RCC 7860 (cell line): ENCODE data around the gene EPHB2.
A peak's percentile ranks its signal among the peaks of the same experiment; 100 is the strongest.

Source experiments
- DNase-seq: peaks from one replicate; pipeline ENCODE4 v3.0.0-alpha.2; 2015; ENCODE audit warnings: low spot score
- FAIRE-seq: peaks from 2 replicates; lab custom pipeline; 2012; peaks lifted over from hg19 to GRCh38; lab: Jason Lieb, UNC

EPHB2 gene

DNA sequence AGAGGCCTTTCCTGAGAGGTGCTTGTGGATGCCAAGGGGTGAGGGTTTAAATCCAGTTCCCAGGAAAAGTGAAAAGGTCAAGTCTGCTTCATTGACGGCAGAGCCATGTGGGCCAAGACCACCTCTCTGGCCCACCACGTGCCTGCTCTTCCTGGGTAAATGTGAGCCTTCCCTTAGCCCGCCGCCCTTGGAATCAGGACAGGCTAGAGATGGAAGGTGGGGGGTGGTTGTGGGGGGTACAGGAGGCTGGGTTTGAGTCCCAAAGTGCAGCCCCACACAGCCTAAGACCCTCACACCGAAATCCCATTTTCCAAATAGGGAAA, 104.4 kb downstream of the EPHB2 start:
- FAIRE-seq (no peak), DNase-seq (no peak)

DNA sequence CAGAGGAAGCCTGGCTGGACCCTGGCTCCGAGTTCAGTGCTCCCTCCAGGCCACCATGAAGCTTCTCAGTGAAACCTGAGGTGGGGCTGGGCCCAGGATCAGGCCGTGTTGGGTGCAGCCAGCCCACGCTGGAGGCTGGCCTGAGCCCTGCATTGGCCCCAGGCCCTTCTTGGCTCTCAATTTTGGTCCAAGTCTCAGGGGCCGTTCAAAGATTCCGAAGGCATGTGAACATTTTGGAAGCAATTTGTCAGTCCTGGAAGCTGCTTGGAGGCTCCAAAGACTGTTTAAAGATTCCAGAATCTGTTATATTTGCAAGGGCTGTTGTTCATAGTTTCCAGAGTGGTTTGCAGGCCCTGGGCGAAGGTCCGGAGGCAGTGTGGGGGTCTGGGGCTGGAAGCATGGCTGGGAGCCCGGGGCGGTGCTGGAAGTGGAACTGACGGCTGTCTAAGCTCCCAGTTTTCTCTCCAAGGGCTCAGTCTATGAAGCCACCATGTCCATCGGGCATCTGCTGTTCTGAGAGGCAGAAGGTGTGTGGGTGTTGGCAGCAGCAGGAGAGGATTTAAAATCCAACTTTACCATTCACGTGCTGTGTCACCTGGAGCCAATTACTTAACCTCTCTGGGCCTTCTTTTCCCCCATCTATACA, 104.9 kb downstream of the EPHB2 start:
- FAIRE-seq = no peak
- no peak for DNase-seq

DNA sequence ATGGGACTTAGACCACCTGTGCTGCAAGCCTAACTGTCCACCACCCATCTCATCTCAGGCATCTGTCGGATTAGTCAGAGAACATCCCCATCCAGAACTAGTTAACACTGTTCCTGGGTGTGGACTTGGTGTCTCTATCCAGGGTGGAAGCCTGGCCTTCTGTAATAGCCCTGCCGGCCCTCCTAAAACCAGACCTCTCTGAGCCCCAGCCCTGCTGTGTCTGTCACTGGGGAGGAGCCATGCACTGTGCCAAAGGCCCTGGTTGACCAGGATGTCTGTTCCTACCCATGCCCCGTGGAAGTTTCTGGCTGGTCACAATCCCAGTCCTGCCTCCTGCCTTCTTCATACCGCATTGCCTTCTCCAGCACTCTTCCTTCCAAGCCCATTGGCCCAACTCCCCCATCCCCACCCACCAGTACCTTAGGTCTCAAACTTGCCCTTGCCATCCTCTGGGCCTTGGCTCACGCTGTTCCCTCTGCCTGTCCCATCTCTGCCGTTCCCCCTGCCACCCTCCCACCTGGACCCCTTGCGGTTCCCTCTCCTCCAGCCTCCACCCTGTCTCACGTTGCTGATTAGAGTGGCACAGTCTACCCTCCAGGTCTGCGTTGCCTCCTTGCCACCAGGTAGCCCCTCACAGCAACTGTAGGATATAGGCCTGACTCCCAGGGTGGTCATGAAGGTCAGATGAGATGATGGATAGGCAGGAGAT, 105.6 kb downstream of the EPHB2 start:
- FAIRE-seq = no peak
- DNase-seq = no peak

DNA sequence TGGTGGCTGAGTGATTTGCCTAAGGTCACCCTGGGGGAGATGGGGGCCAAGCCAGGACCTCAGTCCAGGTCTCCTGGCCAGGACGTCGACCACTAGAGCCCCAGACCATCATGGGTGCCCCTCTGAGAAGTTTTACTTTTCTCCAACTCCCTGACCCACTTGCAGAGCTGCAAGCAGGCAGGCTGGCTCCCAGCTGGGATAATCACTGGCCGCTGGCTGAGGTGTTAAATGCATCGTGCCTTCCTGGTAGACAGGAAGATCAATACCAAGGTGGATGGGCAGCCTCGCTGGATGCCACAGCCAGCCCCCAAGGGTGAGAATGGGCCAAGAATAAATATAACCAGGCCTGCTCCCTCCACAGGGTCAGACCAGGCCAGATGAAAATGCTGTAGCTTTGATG, 106.2 kb downstream of the EPHB2 start:
- DNase-seq (no peak), FAIRE-seq (no peak)

DNA sequence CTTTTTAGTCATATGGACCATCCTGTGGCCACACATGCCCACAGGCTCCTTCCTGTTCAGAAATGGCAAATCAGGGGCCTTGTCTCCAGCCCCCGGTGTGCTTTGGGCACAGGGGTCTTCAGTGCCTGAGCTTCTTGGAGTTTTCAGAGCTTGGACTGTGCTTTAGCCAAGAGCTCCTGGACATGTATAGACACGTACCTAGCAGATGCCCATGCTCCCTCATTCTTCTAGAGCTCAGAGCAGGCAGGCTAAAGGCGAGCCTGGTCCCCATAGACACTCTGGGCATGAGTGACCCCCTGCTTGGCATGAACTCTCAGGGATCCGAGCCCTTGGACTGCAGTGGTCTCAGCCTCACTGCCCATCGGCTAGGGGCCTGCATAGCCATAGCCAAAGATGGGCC, 106.8 kb downstream of the EPHB2 start:
- no peak for FAIRE-seq
- DNase-seq = no peak

DNA sequence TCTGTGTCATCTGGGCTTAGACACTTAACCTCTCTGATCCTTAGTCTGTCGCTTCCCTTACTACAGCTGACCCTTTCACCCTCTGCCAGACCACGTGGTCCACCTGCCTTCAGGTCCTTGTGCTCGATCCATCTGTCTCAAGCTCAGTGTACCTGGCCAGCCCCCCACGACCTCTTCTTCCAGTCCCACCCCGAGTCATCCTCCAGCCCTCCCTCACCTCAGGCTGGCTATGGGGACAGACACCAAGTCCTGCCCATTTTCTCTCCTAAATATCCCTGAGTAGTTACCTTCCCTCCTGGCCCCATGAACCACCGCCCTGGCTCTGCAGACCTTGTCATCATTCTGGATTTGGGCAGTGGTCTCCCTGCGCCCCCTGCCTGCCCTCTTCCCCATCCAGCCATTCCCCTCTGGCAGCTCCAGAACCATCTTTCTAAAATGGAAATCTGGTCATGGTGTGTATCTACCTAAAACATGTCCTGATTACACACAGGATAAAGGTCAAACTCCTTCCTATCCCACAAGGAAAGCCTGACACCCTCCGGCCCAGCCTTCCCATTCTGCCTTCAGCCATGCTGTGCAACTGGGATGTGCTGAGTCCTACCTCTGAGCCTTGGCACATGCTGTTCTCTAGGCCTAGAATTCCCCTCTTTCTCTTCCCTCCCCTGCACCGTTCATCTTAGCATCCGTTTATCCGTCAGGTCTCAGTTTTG, 107.6 kb downstream of the EPHB2 start:
- no peak for FAIRE-seq
- no peak for DNase-seq

DNA sequence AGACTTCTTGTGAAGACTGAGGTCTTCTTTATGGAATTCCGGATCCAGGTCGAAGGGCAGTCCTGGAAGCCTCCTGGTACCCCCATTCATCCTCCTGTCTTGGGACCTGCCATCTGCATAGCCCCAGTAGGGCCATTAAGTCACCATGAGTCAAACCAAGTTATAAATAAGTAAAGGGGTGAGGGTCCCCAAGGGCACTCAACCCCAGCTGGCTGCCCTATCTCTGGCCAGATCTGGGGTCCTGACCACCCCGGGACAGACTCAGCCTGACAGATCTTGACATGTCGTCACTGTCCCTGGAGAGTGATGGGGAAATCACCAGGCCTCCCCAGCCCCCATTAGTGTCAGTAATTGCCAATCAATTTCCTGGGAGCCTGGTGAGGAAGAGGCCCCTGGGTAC, 108.7 kb downstream of the EPHB2 start:
- no peak for FAIRE-seq
- DNase-seq = no peak

DNA sequence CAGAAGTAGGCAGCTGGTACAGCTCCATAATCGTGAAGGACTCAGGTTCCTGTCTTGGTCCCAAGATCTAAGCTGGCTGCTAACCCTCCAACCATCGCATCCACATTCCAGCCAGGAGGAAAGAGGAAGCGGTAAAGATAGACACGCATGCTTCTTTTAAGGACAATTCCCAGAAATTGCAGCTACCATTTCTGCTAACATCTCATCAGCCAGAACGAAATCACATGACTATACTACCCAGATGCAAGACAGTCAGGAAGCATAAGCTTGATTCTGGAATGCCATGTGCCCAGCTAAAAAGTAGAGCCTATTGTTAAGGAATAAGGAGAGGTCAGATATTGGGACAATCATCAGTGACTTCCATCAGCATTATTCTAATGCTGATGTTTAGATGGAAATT, 110.4 kb downstream of the EPHB2 start:
- FAIRE-seq = no peak
- no peak for DNase-seq

DNA sequence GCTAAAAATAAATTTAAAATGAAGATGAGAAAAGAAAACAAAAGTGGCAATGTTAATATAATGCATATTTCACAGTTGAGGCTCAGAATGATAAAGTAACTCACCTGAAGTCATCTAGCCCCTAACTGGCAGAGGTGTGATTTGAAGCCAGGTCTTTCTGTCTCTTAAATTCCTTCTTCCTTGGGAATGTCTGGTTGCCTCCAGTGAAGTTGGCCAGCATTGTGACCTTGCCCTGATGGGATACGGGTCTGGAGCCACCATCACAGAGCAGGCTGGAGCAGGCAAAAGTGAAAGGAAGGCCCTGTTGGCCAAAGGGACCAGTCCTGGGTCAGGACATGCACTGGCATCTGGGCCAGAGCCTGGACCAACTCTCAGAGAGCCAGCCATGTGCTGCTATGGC, 111.7 kb downstream of the EPHB2 start:
- DNase-seq = no peak
- no peak for FAIRE-seq

DNA sequence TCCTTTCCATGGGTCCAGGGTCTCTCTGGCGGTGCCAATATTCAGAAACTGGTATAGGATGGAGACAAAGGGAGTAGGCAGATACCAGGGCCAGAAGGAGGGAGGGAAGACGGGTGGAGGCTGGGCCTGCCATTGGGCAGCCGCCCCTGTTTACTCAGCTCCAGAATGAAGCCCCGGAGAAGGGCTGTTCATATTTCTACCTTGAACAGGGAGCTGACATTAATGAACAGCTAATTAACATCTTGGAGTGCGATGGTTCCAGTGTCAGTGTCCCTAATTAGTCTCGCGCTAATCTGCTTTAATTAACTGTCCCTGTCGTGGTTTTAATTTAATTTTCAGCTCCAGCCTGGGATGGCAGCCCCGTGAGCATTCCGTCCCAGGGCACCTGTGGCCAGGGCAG, 113.8 kb downstream of the EPHB2 start:
- DNase-seq (no peak), FAIRE-seq (no peak)

DNA sequence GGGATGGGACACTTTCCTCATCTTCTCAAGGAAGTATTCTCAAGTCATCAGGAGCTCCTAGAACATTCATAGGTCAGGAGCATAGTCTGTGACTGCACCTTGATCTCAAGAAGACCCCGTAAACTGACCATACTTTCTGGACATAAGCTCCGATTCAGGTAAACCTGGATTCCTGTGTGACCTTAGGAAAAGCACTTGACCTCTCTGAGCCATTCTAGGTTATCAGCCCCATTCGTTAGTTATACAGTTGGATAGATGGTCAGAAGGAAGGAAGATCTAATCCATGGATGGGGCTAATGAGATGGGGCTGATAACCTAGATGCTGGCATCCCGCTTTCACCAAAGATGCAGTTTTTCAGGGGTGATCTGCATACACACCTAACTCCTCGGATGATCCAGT, 114.3 kb downstream of the EPHB2 start:
- DNase-seq (no peak), FAIRE-seq (no peak)

DNA sequence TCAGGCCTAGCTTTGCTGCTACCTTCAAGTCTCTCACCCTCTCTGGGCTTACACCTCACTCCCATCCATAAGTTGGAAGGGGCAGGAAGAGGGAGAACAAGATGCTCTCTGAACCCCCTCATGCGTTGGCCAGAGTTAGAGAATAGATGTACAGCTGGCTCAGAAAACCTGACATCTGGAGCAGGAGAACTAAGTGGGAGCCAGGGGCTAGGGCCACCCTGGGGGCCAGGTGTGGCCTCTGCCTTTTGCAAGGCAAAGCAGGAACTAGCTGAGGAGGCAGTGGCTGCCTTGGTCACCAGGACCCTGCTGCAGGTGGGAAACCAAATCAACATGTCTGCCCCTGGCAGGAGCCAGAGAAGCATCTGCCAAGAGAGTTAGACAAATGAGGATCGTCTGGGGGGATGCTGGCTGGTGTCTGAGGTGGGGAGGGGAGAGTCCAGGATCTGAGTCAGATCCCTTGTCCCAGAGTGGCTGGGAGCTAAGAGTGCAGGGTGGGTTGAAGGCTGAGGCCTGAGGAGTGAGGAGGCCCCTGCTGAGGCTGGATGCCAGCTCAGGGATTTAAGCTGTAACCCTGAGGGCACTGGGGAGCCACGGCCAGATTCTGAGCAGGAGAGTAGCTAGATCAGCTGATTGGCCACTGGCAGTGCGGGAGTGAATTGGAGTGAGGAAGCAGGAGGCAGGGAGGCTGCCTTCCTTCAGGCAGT, 115.0 kb downstream of the EPHB2 start:
- DNase-seq = no peak

DNA sequence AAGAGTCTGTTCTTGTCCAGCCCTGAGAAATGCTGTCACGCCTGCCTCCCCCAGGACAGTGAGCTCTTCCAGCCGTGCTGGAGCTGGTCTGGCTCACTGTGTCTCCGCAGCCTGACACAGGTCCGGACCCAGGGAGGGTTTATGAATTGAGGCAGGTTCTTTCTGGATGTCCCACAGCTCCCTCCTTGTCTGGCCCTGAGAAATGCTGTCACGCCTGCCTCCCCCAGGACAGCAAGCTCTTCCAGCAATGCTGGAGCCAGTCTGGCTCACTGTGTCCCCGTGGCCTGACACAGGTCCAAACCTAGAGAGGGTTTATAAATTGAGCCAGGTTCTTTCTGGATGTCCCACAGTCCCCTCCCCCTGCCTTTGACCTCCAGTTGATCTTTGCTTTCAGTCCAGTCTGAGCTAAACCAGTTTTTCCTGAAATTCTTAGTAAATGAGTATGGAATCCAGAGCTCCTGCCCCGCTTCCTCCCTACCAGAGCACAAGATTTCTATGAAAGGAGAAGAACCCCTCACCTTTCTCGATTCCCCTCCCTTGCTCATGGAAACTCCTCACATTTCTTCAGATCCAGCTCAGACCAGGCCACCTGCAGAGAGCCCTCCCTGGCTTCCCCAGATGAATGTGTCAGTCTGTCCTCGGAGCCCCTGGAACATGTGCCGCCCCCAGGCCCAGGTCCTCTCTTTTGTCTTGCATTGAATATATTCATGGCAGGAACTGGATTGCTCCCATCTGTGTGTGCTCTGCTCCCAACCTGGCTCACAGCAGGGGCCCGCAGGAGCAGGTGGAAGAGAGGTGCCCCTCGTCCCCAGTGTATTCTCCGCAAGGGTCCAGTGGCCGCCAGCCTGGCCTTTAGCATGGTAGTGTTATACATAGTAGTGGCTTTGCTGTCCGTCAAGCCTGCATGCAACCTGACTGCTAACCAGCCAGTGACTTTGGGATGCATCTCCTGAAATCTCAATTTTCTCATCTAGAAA, 116.3 kb downstream of the EPHB2 start:
- FAIRE-seq (no peak), DNase-seq (peak; percentile 22)

More for the DNA sequence above, 115.0 kb downstream of the EPHB2 start:
- no peak for FAIRE-seq

DNA sequence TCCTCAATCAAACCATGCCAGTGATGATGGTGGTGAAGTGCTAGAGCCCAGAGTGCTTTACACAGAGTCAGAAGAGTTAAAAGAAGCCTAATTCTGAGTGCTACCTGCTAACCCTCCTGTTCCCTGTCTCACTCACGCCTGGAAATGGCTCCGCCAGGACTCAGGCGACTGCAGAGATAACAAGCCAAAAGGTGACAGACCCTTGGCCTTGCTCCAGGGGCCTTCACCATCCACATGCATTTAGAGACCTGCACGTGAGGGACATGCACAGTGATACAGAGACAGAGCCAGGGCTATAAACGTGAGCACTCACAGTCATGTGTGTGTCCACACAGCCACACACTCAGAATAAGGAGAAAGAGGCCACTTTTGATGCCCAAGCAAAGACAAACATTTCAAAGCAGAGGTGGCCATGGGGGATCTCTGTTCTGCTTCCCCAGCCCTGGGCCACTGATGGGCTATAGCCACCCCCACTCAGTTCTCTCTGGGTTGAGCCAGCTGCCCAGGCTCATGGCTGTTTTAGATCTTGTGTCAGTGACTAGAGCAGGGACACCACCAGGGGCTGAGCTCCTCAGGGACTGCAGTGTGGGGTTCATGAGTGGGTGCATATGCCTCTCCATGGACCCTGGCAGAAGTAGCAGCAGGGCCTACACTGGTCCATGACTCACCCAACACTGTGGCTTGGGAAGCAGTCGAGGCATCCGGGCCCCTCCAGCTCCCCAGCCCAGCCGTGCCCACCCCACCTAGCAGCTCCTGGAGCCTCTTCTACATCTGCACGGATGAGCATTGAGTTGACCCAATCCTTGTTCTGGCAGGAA, 117.2 kb downstream of the EPHB2 start:
- DNase-seq (no peak), FAIRE-seq (no peak)

DNA sequence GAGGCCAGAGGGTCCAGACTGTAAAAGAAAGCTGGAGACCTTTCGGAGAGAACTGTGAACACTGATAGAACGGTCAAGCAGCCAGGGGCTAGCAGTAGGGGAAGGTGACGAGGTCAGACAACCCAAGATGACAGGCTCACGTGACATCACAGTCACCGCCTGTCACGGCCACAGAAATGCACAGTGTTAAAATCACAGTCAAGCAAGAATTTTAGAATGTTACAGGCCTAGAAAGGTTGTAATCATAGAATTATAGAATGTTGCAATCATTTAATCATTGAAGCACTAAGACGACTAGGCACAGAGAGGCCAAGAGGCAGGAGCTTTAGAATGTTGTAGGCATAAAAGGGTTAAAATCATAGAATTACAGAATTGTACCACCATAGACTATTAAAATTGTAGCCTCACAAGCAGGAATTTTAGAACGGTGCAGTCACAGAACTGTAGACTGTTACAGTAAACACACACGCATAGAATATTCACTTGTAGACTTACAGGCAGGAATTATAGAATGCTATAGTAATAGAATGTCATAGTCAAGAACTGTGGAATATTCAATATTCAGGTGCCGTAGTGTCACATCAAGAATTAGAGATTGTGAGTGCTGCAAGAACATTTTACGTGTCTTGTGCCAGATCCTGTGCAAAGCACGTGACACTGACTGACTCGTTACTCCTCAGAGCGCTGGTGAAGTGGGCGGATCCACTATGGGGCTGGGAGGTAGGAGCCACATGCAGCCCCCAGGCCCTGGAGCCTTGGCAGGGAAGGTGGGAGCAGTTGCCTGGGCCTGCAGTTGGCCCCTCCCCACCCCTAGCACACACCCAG, 118.1 kb downstream of the EPHB2 start:
- no peak for FAIRE-seq
- no peak for DNase-seq

DNA sequence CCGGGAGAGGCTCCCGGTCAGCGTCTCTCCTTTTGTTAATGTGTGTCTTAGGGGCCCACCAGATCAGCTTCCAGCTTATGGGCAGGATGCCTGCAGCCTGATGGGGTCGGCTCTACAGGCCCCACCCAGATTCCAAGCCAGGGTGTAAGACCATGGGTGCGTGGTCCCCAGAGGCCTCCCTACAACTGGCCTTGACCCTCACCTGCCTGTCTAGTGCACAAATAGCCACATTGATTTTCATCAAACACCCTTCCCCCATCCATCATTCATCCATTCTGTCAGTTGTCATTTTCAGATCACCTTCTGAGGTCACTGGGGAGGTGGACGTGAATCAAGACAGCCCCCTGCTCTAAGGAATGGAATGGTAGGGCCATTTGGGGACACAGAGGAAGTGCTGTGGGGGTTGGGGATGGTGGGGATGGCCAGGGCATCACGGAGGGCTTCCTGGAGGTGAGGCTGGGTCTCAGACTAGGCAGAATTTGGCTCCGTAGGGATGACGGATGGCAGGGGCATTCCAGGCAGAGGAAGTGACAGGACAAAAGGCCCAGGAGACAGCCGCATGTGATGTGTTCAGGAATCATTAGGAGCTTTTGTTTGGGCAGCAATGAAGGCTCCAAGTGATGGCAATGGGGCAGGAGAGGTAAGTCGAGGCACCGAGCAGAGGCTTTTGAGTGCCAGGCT, 118.8 kb downstream of the EPHB2 start:
- no peak for FAIRE-seq
- DNase-seq = no peak

DNA sequence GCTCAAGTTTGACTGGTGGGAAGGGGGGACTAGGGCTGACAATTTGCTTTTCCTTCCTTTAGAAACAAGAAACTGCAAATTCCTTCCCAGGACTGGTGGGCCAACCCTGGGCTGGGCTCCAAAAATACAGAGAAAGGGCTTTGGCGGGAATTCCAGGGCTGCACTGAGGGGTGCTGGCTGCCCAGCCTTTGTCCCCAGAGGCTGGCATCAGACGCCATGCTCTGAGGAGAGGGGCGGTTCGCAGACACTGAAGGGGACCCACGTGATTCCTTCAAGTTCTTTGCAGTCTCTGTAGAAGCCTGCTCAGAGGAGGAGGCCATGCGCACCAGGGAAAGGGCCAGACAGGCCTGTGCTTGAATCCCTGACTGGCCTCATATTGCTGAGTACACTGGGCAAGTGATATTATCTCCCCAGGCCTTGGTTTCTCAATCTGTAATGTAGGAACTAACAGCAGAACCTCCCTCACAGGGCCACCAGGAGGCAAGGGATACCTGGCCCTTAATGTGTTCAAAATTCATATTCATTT, 119.5 kb downstream of the EPHB2 start:
- DNase-seq (no peak), FAIRE-seq (no peak)

DNA sequence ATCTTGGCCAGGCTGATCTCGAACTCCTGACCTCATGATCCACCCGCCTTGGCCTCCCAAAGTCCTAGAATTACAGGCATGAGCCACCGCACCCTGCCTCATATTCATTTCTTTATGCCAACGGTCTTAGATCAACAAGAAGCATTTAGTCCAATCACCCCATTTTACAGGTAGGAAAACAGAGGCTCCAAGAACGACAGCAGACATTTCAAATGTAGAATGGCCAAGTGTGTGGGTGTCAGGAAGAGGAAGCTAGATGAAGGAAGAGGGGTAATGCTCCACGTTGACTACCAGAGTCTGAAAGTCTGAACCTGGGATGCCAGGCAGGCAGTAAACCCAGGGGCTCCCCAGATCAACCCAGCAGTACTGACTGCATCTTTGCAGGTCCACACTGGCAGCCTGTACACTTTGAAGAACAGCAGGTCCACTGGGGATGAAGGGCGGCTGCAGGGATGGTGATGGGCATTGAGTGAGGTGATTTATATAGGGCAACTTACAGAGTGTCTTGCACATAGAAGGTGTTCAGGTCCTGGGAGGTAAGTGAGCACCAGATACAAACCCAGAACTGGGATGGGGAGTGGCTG, 120.2 kb downstream of the EPHB2 start:
- no peak for FAIRE-seq
- no peak for DNase-seq
